Fibroblast of skin of scalp (primary cell): Measurements from ENCODE around the gene KCTD2.
"Not testable (repeated sequence)": the region's sequence is repeated elsewhere in the genome, so short reads cannot be mapped to it uniquely, and the experiment has no call there.

Experiments
- DNase-seq: peaks from one replicate; pipeline ENCODE4 v3.0.0-alpha.2; 2013

KCTD2 gene

GRCh38 chr17:75051941-75052340 is 4.9 kb downstream of the KCTD2 start:
- no peak for DNase-seq

GRCh38 chr17:75059369-75060345 is 12.6 kb downstream of the KCTD2 start:
- peak; percentile 81 for DNase-seq

GRCh38 chr17:75060434-75061054 is 13.5 kb downstream of the KCTD2 start:
- DNase-seq: no peak

- DNase-seq: no peak
These were observed 14.0 kb downstream of the KCTD2 start for GRCh38 chr17:75061055-75061438.

GRCh38 chr17:75061618-75062017 is 14.6 kb downstream of the KCTD2 start:
- DNase-seq: no peak

GRCh38 chr17:75063201-75063600 is 16.2 kb downstream of the KCTD2 start:
- no peak for DNase-seq

DNA sequence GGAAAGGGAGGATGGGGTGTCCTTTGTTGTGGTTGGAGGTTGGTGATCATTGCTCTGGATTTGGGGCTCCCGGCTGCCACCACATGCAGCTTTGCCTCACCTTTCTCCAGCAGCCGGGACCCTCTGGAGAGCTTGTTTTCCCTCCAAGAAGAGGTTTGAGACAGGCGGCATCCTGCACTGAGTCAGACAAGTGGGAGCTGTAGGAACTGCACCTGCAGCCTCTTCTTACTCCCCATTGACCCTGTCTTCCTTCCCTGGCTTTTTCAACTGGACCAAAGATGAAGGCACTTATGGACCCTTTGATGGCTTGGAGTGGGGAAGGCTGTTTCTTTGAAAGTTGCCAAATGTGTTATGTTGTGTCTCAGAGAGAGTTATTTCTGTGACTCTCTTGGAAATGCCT is 16.6 kb downstream of the KCTD2 start:
- DNase-seq: no peak

DNA sequence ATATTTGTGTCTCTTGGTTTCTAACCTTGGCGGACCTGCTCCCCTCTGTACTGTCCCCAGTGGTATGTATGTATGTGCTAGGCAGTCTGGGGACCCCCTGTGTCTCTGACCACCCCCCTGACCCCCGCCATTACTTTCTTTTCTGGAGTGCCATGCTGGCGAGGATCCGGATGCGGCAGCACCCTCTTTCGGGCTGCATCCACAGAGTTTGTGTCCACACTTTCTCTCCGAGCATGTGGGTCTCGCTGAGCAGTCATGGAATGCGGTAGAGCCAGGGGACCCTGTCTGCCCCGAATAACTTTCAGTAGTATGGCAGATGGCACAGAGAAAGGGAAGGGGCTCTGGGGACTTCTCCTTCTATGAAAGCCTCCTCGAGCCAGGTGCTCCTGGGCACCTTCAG is 17.0 kb downstream of the KCTD2 start:
- no peak for DNase-seq

- DNase-seq: no peak
These were observed 17.4 kb downstream of the KCTD2 start for GRCh38 chr17:75064460-75064859.

DNA sequence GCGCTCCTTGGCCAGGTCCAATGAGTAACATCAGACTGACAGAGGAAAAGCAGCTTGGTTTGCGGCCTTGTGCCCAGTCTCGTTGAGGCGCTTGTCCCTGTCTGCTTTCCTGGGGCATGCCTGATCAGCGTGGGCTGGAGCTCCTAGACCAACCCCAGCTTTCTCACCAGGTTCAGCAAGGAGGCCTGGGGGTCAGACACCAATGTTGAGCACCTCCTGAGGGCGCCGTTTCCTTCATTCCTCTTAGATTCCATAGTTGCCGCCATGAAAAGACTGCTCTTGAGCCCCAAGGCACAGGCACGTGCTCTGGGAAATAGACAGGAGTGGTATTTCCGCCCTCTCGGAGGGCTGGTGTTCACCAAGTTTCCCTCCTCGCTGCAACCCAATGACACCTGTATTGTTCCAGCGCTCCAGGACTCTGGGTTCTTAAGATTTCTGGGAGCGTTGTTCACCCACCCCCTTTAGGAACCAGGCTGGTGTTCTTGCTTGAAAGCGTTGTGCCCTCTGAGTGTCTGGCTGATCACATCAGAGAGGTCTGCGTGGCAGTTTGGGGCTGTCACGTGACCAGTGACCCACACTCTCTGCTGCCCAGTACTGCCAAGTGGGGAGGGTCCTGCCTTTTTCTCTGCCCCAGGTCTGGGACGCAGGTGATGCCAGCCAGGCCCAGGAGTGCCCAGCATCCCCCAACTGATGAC is 18.0 kb downstream of the KCTD2 start:
- no peak for DNase-seq

- peak; percentile 33 for DNase-seq
These were observed 18.6 kb downstream of the KCTD2 start for GRCh38 chr17:75065562-75066151.

- no peak for DNase-seq
These were observed 20.8 kb downstream of the KCTD2 start for GRCh38 chr17:75067856-75068255.

GRCh38 chr17:75068750-75069149 is 21.7 kb downstream of the KCTD2 start:
- no peak for DNase-seq

DNA sequence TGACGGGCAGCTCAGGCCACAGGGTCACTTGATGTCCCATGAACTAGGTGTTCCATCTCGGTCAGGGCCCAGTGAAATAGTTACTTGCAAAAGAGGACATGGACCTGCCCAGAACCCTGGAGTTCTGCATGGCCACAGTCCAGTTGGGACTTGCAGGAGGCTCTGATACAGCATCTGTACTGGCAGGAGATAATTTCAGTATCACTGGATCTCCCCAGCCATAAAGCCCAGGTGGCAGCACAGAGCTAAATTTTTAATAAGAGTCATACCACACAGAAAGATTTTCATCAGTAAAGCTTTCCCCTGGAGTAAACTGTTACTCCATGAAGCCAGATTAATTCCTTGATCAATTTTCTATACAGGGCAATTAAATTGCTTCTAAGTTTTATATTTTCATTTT is 22.8 kb downstream of the KCTD2 start:
- DNase-seq: peak; percentile 34

- not testable (repeated sequence) for DNase-seq
These were observed 24.6 kb downstream of the KCTD2 start for GRCh38 chr17:75071478-75072271.

DNA sequence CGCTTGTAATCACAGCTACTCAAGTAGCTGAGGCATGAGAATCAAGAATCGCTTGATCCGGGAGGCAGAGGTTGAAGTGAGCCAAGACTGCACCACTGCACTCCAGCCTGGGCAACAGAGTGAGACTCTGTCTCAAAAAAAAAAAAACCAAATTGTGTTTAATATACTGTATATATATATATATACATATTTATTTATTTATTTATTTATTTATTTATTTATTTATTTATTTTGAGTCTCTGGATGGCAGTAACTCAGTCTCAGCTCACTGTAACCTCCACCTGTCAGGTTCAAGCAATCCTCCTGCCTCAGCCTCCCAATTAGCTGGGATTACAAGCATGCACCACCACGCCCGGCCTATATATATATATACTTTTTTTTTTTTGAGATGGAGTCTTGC is 25.9 kb downstream of the KCTD2 start:
- not testable (repeated sequence) for DNase-seq

DNA sequence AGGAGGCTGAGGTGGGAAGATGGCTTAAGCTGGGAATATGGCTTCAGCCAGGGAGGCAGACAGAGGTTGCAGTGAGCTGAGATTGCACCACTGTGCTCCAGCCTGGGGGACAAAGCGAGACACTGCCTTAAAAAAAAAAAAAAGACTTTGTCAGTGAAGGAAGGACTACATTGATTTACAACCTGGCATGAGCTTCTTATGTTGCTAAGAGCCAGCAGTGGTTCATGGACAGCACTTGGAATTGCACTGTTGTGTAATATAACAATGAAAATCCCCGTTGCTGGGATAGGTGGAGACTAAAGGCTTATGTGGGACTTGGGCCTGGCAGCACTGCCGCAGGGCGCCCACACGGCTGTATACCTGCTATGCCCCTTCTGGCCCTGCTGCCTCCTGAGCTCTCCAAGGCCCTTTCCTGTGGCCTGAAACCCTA is 26.6 kb downstream of the KCTD2 start:
- no peak for DNase-seq

- DNase-seq: no peak
These were observed 27.5 kb downstream of the KCTD2 start for GRCh38 chr17:75074532-75074931.

DNA sequence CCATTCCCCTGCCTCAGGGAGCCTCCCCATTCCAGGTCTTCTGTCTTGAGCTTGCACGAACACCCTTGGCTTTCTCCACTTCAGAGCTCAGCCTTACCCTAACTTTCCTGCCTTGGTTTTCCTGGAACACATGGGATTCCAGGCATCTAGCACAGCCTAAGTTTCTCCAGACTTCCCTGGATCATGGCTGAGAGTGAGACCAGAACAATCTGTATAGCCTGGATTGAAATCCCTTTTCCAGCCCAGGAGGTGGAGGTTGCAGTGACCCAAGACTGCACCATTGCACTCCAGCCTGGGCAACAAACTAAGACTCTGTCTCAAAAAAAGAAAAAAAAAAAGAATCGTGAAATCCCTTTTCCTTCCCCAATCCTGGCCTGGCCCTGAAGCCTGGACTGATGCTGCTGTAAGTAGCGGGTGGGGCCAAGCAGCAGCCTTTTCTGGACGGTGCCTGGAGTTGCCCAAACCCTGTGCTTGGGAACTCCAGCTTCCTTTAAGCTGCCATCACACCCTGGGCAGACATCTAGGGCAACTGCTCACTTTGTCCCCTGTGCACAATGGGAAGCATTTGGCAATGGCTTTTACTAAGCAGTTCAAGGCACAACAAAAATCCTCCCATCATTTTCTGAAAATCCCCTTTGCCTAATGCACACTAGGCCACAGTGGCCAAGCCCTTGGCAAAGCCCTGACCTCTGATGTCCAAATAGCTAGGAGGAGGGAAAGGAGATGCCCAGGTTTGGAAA is 28.7 kb downstream of the KCTD2 start:
- no peak for DNase-seq

- no peak for DNase-seq
These were observed 30.1 kb downstream of the KCTD2 start for GRCh38 chr17:75077072-75077495.
